WTC11 (cell line): ENCODE measurements around the gene BMP2K. TPM values are rescaled to one million over a fixed set of nuclear protein-coding genes. Genes with fewer than 3 reads are reported as not detected.

ENCODE experiments used
- ATAC-seq: fragments of 200-7000 bp; cut with Tn5 transposase; 2 replicates; pipeline ENCODE4 v1.10.0; 2021; ENCODE audit warnings: mild to moderate bottlenecking, moderate library complexity
- CTCF ChIA-PET: fragments of 300-600 bp; sonication (Branson Sonifier 250); formaldehyde crosslinking; loops from one replicate; lab custom pipeline; 2021; ENCODE audit warnings: antibody characterized with exemption; lab: Charles Lee
- POLR2A ChIA-PET: fragments of 350-600 bp; sonication (Branson Sonifier 250); formaldehyde crosslinking; loops from one replicate; lab custom pipeline; 2021; ENCODE audit warnings: antibody characterized with exemption; lab: Charles Lee
- DNase-seq: peaks from one replicate; pipeline ENCODE4 v3.0.0; 2021; ENCODE audit warnings: low spot score
- H3K27ac Mint-ChIP-seq: 2 replicates; pipeline ENCODE4 v1.8.0; 2021; ENCODE audit warnings: mixed read lengths
- H3K27me3 Mint-ChIP-seq: 2 replicates; pipeline ENCODE4 v1.8.0; 2021; ENCODE audit warnings: low read depth, mild to moderate bottlenecking, moderate library complexity, mixed read lengths
- H3K36me3 Mint-ChIP-seq: 2 replicates; pipeline ENCODE4 v1.8.0; 2021; ENCODE audit warnings: mixed read lengths
- H3K4me1 Mint-ChIP-seq: 2 replicates; pipeline ENCODE4 v1.8.0; 2022; ENCODE audit warnings: mixed read lengths
- H3K4me3 Mint-ChIP-seq: 2 replicates; pipeline ENCODE4 v1.8.0; 2021; ENCODE audit warnings: mild to moderate bottlenecking, moderate library complexity, mixed read lengths
- H3K9me3 Mint-ChIP-seq: 2 replicates; pipeline ENCODE4 v1.8.0; 2021; ENCODE audit warnings: mixed read lengths
- AFF4 ChIP-seq: sonication (generic); formaldehyde crosslinking; IDR thresholded peaks from 2 replicates; pipeline ENCODE4 v1.8.1; 2023; ENCODE audit warnings: mild to moderate bottlenecking, missing genetic modification reagents, borderline replicate concordance
- ATF2 ChIP-seq: sonication (generic); formaldehyde crosslinking; IDR thresholded peaks from 2 replicates; pipeline ENCODE4 v1.8.1; 2022; ENCODE audit warnings: low read depth, missing genetic modification reagents, borderline replicate concordance
- ATF6 ChIP-seq: sonication (generic); formaldehyde crosslinking; IDR thresholded peaks from 2 replicates; pipeline ENCODE4 v1.8.1; 2023; ENCODE audit warnings: mild to moderate bottlenecking, missing genetic modification reagents
- CDX4 ChIP-seq: fragments of 250-450 bp; sonication (Bioruptor Pico); IDR thresholded peaks from 2 replicates; pipeline ENCODE4 v1.9.0; 2021; ENCODE audit warnings: moderate library complexity, mild to moderate bottlenecking, inconsistent platforms, borderline replicate concordance
- E2F5 ChIP-seq: sonication (generic); formaldehyde crosslinking; IDR thresholded peaks from 2 replicates; pipeline ENCODE4 v1.8.1; 2022; ENCODE audit warnings: mild to moderate bottlenecking, moderate library complexity, missing genetic modification reagents
- FOXK1 ChIP-seq: sonication (generic); formaldehyde crosslinking; IDR thresholded peaks from 2 replicates; pipeline ENCODE4 v1.8.0; 2022; ENCODE audit warnings: mild to moderate bottlenecking, moderate library complexity, missing genetic modification reagents
- FOXP4 ChIP-seq: sonication (generic); formaldehyde crosslinking; IDR thresholded peaks from 2 replicates; pipeline ENCODE4 v1.8.0; 2022; ENCODE audit warnings: mild to moderate bottlenecking, missing genetic modification reagents
- GABPB1 ChIP-seq: sonication (generic); formaldehyde crosslinking; IDR thresholded peaks from 2 replicates; pipeline ENCODE4 v1.8.1; 2023; ENCODE audit warnings: mild to moderate bottlenecking, missing genetic modification reagents
- GTF2I ChIP-seq: fragments of 250-450 bp; sonication (Bioruptor Pico); conservative IDR thresholded peaks from 2 replicates; pipeline ENCODE4 v1.4.0; 2021; ENCODE audit warnings: mild to moderate bottlenecking
- HMGXB4 ChIP-seq: sonication (generic); formaldehyde crosslinking; IDR thresholded peaks from 2 replicates; pipeline ENCODE4 v1.8.1; 2023; ENCODE audit warnings: mild to moderate bottlenecking, moderate library complexity, missing genetic modification reagents
- MYBL2 ChIP-seq: sonication (generic); formaldehyde crosslinking; IDR thresholded peaks from 2 replicates; pipeline ENCODE4 v1.8.1; 2023; ENCODE audit warnings: mild to moderate bottlenecking, moderate library complexity, missing genetic modification reagents
- SMAD3 ChIP-seq: sonication (generic); formaldehyde crosslinking; IDR thresholded peaks from 2 replicates; pipeline ENCODE4 v1.8.0; 2022; ENCODE audit warnings: missing genetic modification reagents, mild to moderate bottlenecking, borderline replicate concordance
- SMAD4 ChIP-seq: sonication (generic); formaldehyde crosslinking; IDR thresholded peaks from 2 replicates; pipeline ENCODE4 v1.8.0; 2022; ENCODE audit warnings: mild to moderate bottlenecking, missing genetic modification reagents
- TEAD4 ChIP-seq: sonication (generic); formaldehyde crosslinking; IDR thresholded peaks from 2 replicates; pipeline ENCODE4 v1.8.0; 2022; ENCODE audit warnings: mild to moderate bottlenecking, missing genetic modification reagents
- ZBTB21 ChIP-seq: sonication (generic); formaldehyde crosslinking; IDR thresholded peaks from 2 replicates; pipeline ENCODE4 v1.8.1; 2023; ENCODE audit warnings: mild to moderate bottlenecking, missing genetic modification reagents, borderline replicate concordance
- ZNF138 ChIP-seq: sonication (generic); formaldehyde crosslinking; conservative IDR thresholded peaks from 2 replicates; pipeline ENCODE4 v1.8.1; 2022; ENCODE audit warnings: mild to moderate bottlenecking, moderate library complexity, missing genetic modification reagents
- ZNF317 ChIP-seq: sonication (generic); formaldehyde crosslinking; IDR thresholded peaks from 2 replicates; pipeline ENCODE4 v1.8.1; 2023; ENCODE audit warnings: low read depth, mild to moderate bottlenecking, moderate library complexity, missing genetic modification reagents, borderline replicate concordance
- ZNF396 ChIP-seq: fragments of 250-450 bp; sonication (Bioruptor Pico); IDR thresholded peaks from 2 replicates; pipeline ENCODE4 v1.8.0; 2021; ENCODE audit warnings: mild to moderate bottlenecking, moderate library complexity, borderline replicate concordance
- ZNF423 ChIP-seq: fragments of 250-450 bp; sonication (Bioruptor Pico); IDR thresholded peaks from 2 replicates; pipeline ENCODE4 v2.1.2; 2022; ENCODE audit warnings: mild to moderate bottlenecking, moderate library complexity
- ZNF425 ChIP-seq: fragments of 250-450 bp; sonication (Bioruptor Pico); conservative IDR thresholded peaks from 2 replicates; pipeline ENCODE4 v1.9.0; 2021; ENCODE audit warnings: mild to moderate bottlenecking
- total RNA-seq: library from RNA; stranded (reverse); gene quantifications from 3 replicates; pipeline ENCODE4 v1.2.3, GENCODE V29; 2021

Gene BMP2K
- total RNA-seq, 1 experiment from 2014 or later = 19.9 TPM

GRCh38 chr4:78747475-78747922 lies 28.7 kb upstream of the BMP2K start:
- Mint-ChIP-seq H3K4me3 (no peak overlapping the region), H3K4me1 (no peaks in the 10 kb centered on the region), H3K9me3 (no peaks in the 10 kb centered on the region), H3K27me3 (no peaks in the 10 kb centered on the region), H3K36me3 (no peaks in the 10 kb centered on the region), H3K27ac (no peak overlapping the region)
- CTCF ChIA-PET = no interaction called here
- no peak for ATAC-seq
- no peak for DNase-seq
- TF ChIP-seq ZBTB21 (CRISPR knock-in tag) = no peak
- TF ChIP-seq GABPB1 (CRISPR knock-in tag) = no peak
- no peak for TF ChIP-seq HMGXB4
- TF ChIP-seq E2F5 (CRISPR knock-in tag) = no peak
- TF ChIP-seq ZNF423 = no peak
- TF ChIP-seq ZNF425 = no peak
- TF ChIP-seq FOXK1 = no peak
- no peak for TF ChIP-seq ATF6 (CRISPR knock-in tag)
- POLR2A ChIA-PET = no interaction called here

GRCh38 chr4:78748381-78748780 lies 27.8 kb upstream of the BMP2K start:
- no peak; the same call in 1 of the 2 replicates for ATAC-seq
- ChIA-PET POLR2A (no interaction called here), CTCF (no interaction called here)
- no peaks in the 10 kb centered on the region for H3K4me1 Mint-ChIP-seq
- no peak overlapping the region for H3K27ac Mint-ChIP-seq
- no peaks in the 10 kb centered on the region for H3K27me3 Mint-ChIP-seq
- no peaks in the 10 kb centered on the region for H3K9me3 Mint-ChIP-seq
- H3K4me3 Mint-ChIP-seq = no peak overlapping the region
- no peaks in the 10 kb centered on the region for H3K36me3 Mint-ChIP-seq
- DNase-seq = no peak
- no peak for TF ChIP-seq CDX4 (CRISPR knock-in tag)
- TF ChIP-seq ZNF138 (CRISPR knock-in tag) = no peak
- TF ChIP-seq MYBL2 (CRISPR knock-in tag) = no peak
- no peak for TF ChIP-seq ZNF396 (CRISPR knock-in tag)
- TF ChIP-seq SMAD3 = no peak
- TF ChIP-seq TEAD4 (CRISPR knock-in tag) = no peak
- TF ChIP-seq GTF2I (CRISPR knock-in tag) = no peak
- TF ChIP-seq SMAD4 (CRISPR knock-in tag) = no peak
- no peak for TF ChIP-seq AFF4 (CRISPR knock-in tag)
- TF ChIP-seq FOXP4 (CRISPR knock-in tag) = no peak
- no peak for TF ChIP-seq ATF2 (CRISPR knock-in tag)
- no peak for TF ChIP-seq ZNF317 (CRISPR knock-in tag)
